NCI-H460 (cell line): ENCODE measurements around the gene DHX34. TPM values are rescaled to one million over a fixed set of nuclear protein-coding genes. Genes with fewer than 3 reads are reported as not detected.
"Not testable (repeated sequence)": the region's sequence is repeated elsewhere in the genome, so short reads cannot be mapped to it uniquely, and the experiment has no call there.

Experiments
- DNase-seq: peaks from one replicate; pipeline ENCODE4 v3.0.0-alpha.2; 2016; ENCODE audit warnings: low read depth; ENCODE audit errors: extremely low read depth
- total RNA-seq: library from RNA; depleted of rRNA; stranded (reverse); fragments of >200 nt; shearing (Covaris generic); gene quantifications from 2 replicates; pipeline ENCODE4 v1.2.3, GENCODE V29; 2014

DHX34 gene
- total RNA-seq, 1 experiment from 2014 or later: 18.0 TPM

DNA sequence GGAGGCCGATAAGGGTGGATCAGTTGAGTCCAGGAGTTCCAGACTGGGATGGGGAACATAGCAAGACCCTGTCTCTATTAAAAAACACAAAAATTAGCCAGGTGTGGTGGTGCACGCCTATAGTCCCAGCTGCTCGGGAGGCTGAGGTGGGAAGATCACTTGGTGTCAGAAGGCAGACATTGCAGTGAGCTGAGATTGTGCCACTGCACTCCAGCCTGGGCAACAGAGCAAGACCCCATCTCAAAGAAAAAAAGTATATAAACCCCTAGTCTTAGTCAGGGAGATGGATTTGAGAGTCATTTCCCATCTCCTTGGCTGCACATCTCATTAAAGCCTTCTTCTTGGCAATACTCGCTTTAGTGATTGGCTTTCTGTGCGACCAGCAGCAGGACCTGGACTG is 34.8 kb downstream of the DHX34 start:
- not testable (repeated sequence) for DNase-seq

DNA sequence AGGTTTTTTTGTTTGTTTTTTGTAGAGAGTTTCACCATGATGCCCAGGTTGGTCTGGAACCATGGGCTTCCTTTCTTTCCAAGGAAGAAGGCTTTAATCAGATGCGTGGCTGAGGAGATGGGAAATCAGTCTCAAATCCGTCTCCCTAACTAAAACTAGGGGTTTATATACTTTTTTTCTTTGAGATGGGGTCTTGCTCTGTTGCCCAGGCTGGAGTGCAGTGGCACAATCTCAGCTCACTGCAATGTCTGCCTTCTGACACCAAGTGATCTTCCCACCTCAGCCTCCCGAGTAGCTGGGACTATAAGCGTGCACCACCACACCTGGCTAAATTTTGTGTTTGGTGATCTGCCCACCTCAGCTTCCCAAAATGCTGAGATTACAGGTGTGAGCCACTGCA is 35.4 kb downstream of the DHX34 start:
- not testable (repeated sequence) for DNase-seq

GRCh38 chr19:47386582-47386981 is 37.5 kb downstream of the DHX34 start:
- not testable (repeated sequence) for DNase-seq

DNA sequence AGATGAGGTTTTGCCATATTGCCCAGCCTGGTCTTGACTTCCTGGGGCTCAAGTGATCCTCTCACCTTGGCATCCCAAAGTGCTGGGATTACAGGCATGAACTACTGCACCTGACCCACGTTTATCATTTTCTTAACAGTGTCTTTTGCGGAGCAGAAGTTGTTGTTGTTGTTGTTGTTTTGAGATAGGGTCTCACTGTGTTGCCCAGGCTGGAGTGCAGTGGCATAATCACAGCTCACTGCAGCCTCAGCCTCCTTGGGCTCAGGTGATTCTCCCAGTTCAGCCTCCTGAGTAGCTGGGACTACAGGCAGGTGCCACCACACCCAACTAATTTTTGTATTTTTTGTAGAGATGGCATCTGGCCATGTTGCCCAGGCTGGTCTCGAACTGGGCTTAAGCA is 38.5 kb downstream of the DHX34 start:
- not testable (repeated sequence) for DNase-seq

DNA sequence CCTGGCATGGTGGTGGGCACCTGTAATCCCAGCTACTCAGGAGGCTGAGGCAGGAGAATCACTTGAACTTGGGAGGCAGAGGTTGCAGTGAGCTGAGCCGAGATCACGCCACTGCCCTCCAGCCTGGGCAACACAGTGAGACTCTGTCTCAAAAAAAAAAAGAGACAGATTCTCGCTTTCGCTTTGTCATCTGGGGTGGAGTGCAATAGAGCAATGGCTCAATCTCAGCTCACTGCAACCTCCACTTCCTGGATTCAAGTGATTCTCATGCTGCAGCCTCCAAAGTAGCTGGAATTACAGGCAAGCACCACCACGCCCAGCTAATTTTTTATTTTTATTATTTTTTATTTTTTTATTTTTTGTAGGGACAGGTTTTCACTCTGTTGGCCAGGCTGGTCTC is 39.6 kb downstream of the DHX34 start:
- not testable (repeated sequence) for DNase-seq

GRCh38 chr19:47389150-47389556 is 40.0 kb downstream of the DHX34 start:
- DNase-seq: no peak

DNA sequence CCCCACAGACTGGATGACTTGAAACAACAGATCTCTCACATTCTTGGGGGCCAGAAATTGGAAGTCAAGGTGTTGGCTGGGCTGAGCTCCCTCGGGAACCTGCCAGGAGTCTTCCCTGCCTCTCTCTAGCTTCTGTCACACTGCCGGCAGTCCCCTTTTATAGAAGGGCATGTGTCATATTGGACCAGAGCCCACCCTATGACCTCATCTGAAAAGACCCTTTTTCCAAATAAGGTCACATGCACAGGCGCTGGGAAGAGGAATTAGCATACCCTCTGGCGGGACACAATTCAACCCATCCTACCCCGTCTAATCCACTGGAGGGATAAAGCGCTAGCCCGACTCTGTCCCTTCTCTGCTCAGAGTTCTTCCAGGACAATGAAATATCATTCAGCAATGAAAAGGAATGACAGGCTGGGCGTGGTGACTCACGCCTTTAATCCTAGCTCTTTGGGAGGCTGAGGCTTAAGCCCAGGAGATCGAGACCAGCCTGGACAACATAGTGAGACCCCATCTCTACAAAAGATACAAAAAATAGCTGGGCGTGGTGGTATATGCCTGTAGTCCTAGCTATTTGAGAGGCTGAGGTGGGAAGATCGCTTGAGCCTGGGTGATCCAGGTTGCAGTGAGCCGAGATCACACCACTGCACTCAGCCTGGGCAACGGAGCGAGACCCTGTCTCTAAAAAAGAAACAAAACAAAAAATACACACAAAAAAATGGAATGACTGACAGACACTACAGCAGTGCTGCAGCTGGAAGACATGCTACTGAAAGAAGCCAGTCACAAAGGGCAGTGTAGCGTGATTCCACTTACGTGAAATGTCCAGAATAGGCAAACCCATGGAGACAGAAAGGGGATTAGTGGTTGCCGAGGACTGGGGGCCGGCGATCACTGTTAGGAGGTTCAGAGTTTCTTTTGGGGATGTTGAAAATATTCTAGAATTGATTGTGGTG is 41.7 kb downstream of the DHX34 start:
- no peak for DNase-seq

GRCh38 chr19:47391510-47392223 is 42.6 kb downstream of the DHX34 start:
- peak; percentile 65 for DNase-seq

GRCh38 chr19:47398707-47399597 is 49.8 kb downstream of the DHX34 start:
- no peak for DNase-seq

GRCh38 chr19:47402504-47402903 is 53.4 kb downstream of the DHX34 start:
- DNase-seq: no peak

- DNase-seq: no peak
Measured at GRCh38 chr19:47404334-47405196, 55.5 kb downstream of the DHX34 start.

DNA sequence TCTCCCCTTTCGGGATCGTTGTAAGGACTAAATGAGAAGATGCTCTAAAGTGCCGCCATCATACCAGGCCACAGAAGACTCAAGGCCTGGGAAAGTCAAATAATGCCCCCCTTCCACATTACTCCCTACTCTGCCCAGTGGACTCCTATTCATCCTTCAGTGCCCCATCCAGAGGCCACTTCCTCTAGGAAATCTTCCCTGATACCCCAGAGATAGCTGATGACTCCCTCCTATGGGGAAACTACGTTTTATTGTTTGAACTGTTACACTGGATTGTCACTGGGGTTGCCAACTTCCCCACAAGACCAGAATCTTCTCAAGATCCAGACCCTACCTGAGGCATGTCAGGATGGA is 56.1 kb downstream of the DHX34 start:
- DNase-seq: no peak

DNA sequence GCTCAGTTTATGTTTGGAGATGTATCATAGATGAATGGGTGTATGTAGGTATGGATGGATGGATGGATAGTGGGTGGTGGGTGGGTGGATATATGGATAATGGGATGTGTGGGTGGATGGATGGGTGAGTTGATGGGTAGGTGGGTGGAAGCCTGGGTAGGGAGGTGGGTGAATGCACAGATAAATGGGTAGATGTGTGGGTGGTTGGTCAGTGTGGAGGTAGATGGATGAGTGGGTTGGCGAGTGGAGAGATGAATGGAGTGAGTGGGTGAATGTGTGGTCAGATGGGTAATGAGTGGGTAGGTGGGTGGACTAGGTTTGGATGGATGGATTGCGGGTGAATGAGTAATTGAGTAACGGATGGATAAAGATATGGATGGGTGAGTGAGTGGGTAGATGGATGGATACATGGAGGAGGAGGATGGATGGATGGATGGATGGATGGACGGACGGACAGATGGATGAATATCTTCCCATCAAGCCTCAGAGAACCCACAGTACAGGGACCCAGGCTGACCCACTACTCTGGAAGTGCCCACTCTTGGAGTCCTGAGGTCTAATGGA is 56.8 kb downstream of the DHX34 start:
- no peak for DNase-seq

GRCh38 chr19:47406711-47407416 is 57.7 kb downstream of the DHX34 start:
- no peak for DNase-seq

DNA sequence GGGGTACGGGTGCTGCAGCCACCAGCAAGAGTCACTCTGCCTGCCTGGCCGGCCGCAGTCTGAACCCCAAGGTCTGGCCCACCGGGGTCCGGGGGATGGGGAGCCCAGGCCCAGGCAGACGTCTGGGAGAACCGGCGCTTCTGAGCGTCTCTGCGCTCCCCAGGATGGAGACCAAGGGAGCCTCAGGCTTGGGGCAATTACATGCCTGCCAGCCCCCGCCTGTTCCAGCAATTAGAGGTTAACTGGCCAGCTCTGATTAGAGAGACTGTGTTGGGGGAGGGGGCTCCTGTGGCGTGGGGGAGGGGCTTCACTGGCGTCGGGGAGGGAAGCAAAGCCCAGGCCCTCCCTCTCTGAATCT is 58.3 kb downstream of the DHX34 start:
- DNase-seq: no peak

DNA sequence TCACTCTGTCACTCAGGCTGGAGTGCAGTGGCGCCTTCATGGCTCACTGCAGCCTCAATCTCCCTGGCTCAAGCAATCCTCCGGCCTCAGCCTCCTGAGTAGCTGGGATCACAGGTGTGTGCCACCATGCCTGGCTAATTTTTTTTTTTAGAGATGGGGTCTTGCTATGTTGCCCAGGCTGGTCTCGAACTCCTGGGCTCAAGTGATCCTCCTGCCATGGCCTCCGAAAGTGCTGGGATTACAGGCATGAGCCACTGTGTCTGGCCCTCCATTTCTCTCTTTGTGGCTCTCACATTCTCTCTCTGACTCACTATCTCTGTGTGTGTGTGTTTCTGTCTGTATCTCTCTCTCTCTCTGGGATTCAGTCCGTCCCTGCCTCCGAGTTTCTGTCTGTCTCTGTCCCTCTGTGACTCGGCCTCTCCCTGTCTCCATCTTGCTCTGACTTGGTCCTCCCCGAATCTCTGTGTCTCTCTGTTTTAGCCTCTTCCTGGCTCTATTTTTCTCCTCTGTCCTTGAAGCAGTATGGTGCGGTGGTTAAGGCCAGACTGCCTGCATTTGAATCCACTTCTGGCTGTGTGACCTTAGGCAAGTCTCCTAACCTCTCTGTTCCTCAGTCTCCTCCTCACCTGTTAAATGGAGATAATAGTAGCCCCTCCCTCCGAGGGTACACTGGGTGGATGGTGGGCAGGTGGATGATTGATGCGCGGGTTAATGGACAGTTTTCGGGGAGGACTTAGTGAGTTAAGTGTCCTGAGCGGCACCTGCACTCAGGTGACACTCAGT is 59.2 kb downstream of the DHX34 start:
- DNase-seq: no peak

DNA sequence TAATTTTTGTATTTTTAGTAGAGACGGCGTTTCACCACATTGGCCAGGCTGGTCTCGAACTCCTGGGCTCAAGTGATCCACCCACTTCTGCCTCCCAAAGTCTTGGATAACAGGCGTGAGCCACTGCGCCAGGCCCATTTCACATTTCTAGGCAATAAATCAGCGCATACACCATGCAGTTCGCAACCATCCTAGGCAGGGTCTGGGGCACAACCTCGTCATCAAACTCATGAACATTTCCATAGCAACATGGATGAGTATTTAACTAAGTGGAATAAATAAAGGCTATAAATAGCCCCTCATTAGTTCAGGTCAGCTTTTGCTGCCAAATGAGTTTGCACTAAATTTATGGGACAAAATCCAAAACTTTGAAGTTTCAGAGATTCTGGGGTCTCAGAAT is 62.0 kb downstream of the DHX34 start:
- no peak for DNase-seq

- not testable (repeated sequence) for DNase-seq
Measured at GRCh38 chr19:47411696-47412095, 62.6 kb downstream of the DHX34 start.
